SIG-M5 (cell line): Measurements from ENCODE around the gene DTD1.
A peak's percentile ranks its signal among the peaks of the same experiment; 100 is the strongest.
"Not testable (repeated sequence)": the region's sequence is repeated elsewhere in the genome, so short reads cannot be mapped to it uniquely, and the experiment has no call there.

Source experiments
- DNase-seq: peaks from one replicate; lab custom pipeline; 2025; lab: John Stamatoyannopoulos, UW

Gene DTD1

DNA sequence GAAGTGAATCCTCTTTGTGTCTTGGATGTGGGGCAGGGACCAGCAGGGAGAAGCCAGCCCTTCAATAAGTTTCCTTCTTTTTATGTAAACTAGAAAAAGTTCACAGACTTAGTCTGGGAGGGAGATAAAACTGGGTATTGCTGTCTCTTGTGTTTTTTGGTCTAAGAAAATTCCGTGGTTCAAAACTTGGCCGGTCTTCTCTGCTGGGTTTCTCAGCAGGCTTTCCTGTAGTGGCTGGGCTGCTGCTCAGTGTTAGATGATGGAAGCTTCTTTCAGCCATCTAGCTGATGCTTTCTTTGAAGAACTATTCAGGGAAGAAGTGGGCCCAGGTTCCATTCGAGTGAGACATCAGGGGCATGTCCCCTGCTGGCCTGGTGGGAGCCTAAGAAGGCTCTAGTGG is 155.0 kb downstream of the DTD1 start:
- no peak for DNase-seq

DNA sequence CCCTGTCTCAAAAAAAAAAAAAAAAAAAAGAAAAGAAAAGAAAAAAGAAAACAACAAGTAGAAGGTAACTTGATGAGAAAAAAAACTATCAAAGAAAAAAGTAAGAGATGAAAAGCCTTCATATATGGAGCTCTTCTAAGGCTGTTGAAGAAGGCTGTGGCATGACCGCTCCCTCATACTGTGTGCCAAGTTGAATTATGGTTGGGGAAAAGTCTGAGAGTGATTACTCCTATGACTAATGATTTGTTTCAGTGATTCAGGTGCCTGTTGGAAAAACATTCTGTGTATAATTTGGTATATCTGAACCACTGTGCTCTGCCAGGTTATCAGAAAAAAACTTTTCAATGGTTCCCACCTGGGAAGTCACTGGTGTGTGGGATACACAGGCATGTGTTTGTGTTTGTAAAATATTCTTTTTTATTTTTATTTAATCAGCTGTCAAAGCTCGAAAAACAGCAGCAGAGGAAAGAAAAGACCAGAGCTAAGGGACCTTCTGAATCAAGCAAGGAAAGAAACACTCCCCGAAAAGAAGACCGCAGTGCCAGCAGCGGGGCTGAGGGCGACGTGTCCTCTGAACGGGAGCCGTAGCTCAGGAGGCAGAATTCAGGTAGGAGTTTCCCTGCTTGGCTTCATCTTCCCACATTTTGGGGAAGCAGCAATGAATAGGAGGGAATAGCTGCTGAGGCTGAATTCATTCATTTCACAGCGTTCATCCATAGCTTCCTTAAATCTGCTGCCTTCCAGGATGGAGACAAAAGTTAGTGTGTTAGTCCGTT is 156.0 kb downstream of the DTD1 start:
- no peak for DNase-seq

DNA sequence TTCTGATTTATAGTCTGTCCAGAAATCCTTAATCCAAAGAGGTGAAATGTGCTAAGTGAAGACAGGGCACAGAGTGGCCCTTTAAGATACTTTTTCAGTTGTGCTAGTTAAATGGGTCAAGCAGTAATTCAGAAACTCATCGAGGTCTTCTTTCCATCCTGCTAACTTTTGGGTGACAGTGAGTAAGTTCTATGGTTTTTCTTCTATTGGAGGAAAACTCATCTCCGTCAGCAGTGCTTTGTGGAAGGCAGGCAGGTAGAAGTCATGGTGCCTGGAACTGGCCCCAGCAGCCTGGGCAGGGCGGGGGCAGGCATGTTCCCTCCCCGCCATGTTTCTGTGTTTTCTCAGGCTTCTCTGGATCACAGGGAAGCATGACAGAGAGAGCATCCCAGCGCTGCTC is 159.2 kb downstream of the DTD1 start:
- no peak for DNase-seq

DNA sequence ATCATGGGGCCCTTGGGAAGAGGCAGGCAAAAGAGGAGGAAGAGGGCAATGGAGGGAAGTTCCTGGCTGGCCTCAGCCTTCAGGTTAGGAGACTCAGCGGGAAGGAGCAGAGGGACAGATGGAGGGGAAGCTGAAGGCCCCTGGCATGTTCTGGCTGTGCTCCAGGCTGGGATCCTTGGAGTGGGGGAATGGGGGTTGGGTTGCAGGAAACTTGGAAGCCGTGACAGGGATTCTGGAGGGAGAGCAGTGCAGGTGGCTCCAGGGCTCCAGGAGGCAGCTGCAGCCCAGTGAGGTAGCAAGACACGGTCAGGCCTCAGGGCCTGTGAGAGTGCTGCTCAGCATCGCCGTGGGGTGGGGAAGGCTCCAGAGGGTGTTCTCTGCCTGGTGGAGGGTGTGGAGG is 161.1 kb downstream of the DTD1 start:
- no peak for DNase-seq

DNA sequence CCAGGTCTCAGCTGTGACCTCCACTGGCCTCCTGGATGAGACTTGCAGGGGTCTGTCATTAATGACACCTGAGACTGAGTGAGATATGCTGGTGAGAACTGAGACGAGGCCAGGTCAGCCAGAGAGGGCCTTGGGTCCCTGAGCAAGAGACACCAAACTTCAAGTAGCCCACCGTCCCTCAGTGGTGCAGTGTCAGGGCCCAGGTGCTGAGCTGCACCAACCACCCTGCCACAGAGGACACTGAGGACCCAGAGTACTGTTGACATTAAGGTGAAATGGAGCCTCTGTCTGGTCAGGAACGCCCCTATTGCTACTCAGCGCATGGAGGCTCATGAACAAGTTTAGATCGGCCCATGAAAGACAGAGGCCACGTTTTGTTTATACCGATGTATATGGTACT is 161.7 kb downstream of the DTD1 start:
- DNase-seq, result no peak

DNA sequence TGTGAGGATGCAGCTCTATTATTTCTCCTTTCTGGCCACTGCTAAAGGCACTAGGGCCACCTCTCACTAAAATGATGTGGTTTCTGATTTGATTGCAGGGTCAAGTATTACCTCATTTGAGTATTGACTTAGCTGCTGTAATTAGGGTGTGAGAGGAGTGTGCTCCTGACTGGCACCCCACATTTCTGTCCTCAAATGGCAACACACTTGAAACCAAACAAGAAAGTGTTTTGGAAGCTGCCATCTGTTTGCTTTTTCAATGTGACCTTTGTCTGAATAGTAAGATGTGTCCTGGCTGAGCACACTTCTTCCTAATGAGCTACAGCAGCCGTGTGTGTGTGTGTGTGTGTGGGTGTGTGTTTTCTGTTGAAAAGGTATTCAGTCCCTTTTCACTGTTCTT is 162.9 kb downstream of the DTD1 start:
- DNase-seq, result no peak

DNA sequence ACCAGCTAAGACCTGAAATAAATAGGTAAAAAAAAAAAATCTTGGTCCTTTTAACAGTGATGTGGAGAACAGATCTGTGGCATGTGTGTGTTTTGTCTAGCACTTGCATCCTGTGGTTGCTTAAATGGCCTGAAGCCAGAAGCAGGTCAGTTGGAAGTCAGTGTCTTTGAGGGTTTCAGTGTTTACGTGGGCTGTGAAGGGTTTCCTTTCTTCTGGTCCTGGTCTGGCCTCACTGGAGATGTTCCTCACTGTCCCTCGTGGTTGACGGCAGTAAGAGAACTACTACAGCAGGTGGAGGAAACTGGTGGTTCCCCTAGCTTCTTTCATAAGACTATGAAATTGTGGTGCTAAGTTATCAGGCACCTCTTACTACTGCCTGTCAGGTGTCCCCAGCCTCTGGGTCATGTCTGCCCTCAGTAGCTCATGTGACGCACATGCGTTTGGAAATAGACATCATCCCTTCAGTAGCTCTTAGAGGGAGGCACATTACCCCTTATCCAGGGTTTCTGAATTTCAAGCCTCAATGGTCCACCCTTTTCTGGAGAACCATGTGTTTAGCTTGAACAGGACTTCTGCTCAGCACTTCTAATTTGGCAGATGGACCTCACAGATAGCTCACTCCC is 166.3 kb downstream of the DTD1 start:
- no peak for DNase-seq

DNA sequence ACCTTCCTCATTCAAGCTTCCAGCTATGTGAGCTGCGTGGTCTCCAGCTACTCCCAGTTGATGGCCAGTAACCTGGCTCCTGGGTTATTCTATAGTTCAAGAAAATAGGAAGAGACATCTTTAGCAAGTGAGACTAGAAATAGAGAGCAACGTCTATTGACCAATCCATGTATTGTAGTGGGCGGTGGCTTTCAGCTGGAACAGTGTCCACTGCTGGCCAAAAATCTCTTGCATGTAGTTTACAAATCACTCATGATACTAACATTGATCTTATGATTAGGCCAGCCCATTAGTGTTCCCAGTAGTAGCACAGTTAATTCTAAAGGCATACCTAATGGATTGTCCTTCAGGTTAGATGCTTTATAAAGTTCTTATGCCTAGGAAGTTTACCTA is 166.8 kb downstream of the DTD1 start:
- no peak for DNase-seq

DNA sequence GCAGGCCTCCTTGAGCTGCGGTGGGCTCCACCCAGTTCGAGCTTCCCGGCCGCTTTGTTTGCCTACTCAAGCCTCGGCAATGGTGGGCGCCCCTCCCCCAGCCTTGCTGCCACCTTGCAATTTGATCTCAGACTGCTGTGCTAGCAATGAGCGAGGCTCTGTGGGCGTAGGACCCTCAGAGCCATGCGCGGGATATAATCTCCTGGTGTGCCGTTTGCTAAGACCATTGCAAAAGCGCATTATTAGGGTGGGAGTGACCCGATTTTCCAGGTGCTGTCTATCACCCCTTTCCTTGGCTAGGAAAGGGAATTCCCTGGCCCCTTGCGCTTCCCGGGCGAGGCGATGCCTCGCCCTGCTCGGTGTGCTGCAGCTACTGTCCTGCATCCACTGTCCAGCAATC is 173.0 kb downstream of the DTD1 start:
- not testable (repeated sequence) for DNase-seq

DNA sequence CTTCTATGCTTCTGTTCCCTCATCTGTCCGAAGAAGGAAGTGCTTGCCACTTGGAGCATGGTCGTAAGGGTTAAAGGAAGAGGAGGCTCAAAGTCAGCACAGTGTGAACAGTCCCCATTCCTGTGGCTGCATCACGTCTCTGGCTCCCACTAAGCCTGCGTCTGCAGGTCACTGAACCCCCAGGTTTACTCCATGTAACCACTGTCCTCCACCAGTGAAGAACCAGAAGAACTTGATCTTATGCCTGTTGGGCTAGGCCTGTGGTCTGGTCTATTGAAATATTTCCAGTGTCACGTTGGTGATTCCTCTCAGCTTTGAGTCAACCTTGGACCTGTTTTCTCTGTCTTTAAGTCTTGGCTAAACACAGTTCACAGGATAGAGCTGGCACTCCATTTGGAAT is 179.8 kb downstream of the DTD1 start:
- no peak for DNase-seq

DNA sequence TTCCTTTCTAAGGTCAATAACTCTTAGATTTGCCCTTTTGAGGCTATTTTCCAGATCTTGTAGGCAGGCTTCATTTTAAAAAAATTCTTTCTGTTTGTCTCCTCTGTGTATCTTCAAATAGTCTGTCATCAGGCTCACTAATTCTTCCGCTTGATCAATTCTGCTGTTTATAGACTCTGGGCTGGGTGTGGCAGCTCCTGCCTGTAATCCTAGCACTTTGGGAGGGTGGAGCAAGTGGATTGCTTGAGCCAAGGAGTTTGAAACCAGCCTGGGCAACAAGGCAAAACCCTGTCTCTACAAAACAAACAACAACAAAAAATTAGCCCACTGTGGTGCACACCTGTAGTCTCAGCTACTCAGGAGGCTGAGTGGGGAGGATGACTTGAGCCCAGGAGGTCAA is 185.7 kb downstream of the DTD1 start:
- no peak for DNase-seq

DNA sequence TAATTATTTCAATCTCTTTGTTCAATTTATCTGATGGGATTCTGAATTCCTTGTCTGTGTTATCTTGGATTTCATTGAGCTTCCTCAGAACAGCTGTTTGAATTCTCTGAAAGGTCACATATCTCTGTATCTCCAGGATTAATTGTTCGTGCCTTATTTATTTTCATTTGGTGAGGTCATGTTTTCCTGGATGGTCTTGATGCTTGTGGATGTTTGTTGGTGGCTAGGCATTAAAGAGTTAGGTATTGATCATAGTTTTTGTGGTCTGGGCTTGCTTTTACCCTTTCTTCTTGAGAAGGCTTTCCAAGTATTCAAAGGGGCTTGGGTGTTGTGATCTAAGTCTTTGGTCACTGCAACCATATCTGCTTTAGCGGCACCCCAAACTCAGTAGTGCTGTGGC is 186.4 kb downstream of the DTD1 start:
- no peak for DNase-seq

DNA sequence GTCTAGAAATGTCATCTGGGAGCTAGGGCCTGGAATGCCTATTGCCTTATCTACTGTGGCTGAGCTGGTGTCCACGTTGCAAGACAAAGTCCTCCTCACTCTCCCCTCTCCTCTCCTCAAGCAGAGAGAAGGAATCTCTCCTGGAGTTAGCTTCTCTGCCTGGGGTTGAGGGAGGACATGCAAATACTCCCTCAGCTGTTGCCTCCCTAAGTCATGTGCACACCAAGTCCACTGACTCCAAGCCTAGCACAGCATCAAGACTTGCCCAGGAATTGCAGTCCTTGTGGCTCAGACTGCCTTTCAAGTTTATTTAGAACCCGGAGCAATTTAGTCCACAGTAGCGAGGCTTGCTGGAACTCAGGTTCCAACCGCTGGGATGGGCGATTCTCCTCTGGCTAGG is 187.8 kb downstream of the DTD1 start:
- no peak for DNase-seq

DNA sequence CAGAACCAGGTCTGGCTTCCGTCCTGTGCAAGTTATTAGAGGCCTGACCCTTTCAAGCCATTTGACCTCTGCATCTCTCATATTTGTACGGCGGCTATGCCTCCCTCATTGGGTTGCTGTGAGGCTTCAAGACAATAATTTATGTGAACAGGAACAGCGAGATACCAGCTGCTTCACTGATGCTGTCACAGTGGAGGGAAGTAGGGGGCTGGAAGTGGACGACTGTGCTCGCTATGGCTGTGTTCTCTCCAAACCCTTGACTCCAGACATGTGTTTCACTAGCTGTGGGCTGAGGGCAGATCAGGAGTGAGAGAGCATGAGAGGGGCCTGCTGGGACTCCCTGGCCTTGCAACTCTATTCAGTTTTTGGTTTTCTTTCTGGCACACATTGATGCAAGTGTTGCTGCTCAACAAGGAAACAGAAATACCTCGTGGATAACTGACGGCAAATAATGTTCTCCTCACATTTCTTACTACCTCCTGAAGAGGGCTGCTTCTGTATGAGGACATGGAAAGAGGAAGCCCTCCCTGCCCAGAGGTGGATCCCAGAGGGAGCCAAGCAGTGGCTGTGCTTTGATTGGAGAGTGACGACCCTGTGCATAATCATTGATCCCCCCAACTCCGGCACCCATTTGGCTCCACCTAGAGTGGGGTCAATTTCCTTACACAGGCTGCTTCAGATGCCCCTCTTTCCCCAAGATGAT is 191.0 kb downstream of the DTD1 start:
- no peak for DNase-seq

DNA sequence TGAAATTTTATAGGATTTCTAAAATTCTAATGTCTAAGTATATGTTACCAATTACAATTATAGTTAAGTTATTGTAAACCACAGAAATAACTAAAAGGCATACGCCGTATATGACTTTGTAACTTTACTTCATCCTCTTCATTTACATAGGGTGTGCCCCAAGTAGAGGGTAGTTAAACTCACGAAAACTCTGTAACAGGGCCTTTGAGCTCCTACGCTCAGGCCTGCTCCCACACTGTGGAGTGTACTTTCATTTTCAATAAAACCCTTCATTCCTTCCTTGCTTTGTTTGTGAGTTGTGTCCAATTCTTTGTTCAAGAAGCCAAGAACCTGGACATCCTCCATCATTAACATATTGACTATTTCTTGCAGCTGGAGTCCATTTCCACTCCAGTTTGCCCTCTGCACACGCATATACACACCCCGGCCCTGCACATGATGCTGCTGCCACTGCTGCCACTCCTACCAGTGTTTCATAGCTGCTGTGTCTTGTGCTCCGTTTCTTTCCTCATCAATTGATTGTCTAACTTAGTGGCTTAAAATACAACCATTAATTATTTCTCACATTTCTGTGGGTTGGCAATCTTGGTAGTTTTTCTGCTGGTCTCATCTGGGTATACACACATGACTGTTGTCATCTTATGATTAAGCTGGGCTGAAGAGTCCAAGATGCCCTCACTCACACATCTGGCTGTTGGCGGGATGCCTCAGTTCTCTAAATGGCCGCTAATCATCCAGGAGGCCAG is 192.7 kb downstream of the DTD1 start:
- no peak for DNase-seq

DNA sequence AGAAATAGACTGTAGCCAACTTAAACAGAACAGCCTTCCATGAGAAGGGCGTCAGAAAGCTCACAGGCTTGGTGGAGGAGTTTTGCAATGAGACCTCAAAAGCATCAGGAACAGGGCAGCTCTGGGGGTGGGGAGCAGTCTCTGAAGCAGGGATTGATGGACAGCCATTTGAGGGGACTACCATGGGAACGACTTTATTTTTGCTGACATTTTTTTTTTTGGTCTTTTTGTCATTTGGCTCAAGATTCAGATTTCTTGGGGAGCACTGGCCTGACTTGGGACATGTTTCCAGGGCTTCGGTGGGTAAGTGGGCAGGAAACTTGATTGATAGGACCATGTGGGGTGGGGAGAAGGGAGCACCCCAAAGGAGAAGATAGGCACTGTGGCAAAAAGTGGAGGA is 193.7 kb downstream of the DTD1 start:
- DNase-seq, result no peak

DNA sequence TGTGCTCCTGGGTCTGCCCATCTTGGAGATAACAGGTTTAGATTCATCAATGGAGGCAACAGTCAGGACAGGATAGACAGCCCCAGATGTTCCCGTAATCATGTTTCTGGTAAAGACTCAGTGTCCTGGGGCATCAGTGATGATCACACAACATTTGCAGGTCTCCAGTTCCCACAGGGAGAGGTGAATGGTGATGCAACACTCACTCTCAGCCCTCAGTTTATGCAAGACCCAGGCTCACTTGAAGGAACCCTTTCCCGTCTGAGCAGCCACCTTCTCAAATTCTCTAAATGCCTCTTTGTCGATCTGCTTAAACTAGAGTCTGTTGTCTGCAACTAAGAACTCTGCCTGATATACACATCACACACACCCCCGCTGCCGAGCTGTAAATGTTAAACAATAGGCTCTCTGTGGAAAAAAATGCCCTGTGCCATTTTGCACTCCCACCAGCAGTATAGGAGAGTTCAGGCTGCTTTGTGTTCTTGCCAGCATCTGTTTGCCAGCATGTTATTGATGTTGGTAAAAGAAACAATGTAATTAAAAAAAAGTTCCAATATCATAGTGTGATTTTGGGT is 195.6 kb downstream of the DTD1 start:
- DNase-seq, result no peak

DNA sequence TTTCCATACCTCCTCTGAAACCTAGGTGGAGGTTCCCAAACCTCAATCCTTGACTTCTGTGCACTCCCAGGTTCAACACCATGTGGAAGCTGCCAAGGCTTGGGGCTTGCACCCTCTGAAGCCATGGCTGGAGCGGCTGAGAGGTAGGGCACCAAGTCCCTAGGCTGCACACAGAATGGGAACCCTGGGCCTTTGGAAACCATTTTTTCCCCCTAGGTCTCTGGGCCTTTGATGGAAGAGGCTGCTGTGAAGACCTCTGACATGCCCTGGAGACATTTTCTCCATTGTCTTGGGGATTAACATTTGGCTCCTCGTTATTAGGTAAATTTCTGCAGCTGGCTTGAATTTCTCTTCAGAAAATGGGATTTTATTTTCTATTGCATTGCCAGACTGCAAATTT is 199.2 kb downstream of the DTD1 start:
- not testable (repeated sequence) for DNase-seq

DNA sequence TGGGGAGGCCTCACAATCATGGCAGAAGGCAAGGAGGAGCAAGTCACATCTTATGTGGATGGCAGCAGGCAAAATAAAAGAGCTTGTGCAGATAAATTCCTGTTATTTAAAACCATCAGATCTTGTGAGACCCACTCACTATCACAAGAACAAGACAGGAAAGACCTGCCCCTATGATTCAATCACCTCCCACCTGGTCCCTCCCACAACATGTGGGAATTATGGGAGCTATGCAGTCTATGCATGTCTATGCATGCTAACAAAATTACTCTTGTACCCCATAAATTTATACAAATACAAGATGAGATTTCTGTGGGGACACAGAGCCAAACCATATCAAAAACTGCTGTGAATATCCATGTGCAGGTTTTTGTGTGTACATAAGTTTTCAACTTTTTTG is 200.2 kb downstream of the DTD1 start:
- no peak for DNase-seq

DNA sequence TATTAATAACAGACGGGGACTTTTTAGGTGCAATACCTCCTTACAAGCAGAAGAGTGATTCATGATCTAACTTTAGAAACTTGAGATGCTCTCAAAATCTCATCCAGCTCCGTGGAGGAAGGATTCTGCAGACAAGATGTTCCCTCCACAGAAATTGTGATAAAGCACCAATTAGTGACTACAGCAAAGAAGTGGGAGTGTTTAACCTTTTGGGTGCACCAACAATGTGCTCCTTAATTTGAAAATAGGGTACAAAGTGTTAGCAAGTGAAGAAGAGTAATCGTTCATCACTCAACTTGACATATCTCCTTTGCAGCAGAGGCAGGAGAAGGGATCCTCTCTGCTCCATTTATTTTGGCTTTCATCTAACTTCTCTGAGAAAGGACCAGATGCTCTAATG is 202.9 kb downstream of the DTD1 start:
- no peak for DNase-seq

DNA sequence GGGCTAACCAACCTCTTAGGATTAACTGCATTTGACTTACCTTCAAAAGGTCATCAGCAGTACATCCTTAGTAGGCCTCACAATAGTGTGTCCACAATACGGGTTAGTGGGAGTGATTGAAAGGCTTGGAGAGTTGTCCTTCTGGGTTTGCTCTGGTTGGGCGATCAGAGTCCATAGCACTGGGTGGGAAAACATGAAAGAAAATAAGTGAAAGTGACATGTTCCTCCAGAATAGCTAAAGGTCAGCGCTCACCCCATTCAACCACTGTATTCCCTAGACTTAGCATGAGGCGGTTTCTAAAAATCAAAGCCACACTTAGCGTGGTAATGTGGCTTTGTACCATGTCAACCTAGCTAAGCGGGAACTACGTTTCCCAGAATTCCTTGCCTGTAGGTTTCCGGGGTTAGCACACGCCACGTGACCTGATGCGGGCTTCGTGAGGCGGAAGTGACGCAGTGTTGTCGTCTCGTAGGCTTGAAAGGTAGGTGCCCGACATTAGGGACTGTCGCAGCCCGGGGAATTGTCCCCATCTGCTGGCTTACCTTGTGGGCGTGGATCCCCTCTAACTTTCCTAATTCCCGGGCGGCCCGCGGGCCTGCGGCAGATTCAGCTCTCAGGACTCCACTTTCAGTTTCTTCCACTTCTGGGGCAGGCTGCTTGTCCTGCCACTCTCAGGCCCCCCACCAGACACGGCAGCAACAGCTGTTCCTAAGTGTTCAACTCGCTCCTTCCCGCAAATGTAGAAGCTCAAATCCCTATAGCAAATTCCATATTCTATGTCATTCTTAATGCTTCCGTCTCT is 206.0 kb downstream of the DTD1 start:
- peak; percentile 55 for DNase-seq

DNA sequence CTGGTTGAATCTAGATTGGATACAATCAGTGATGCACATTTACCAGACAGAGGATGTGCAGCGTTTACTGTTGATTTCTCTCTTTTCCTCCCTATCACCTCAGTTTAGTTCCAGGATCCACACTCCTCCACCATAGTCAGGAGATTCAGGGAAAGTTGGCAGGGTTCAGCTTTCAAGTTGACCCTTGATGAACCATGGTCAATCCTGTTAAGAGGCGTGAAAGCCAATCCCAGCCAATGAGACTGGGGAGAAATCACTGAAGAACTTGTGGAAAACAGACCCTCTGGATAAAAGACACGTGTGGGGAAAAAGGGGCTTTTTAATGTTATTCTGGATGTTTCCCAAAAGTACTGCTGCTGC is 206.6 kb downstream of the DTD1 start:
- no peak for DNase-seq
